Left renal cortex interstitium (tissue), 4 donors: ENCODE measurements around the gene SEMA3E. TPM values are rescaled to one million over a fixed set of nuclear protein-coding genes. Genes with fewer than 3 reads are reported as not detected.

Experiments used
- DNase-seq, 4 donors: peaks; one replicate each; pipeline ENCODE4 v3.0.0-alpha.2; 2013; ENCODE audit warnings: low read depth in 4 of 4, low spot score in 2 of 4, missing footprints in 1 of 4
- polyA plus RNA-seq, 4 donors: library from polyadenylated mRNA; unstranded; fragments of 120-200 nt; gene quantifications; one replicate each; pipeline ENCODE4 v1.2.1, GENCODE V29; 2013; ENCODE audit not compliant: insufficient read length in 4 of 4

SEMA3E gene
- polyA plus RNA-seq, 4 donors = 1.2 to 2.8 (median 2.4) TPM

DNA sequence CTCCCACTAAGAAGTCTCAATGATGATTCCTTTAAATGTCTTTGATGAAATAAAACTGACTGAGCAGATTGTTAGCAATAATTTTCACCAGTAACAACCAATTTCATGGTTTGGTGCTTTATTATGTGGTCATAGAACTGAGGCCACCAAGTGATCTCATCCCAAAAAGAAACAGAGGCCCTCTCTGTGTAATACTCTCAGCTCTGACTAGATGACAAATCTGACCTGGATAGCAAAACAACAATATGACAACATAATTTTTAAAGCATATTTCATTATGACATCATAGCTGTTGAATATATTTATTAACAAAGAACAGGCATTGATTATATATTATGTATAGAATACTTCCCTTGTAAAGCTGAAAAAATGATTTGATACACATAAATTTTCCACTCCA lies 5.9 kb downstream of the SEMA3E start:
- DNase-seq = no peak

DNA sequence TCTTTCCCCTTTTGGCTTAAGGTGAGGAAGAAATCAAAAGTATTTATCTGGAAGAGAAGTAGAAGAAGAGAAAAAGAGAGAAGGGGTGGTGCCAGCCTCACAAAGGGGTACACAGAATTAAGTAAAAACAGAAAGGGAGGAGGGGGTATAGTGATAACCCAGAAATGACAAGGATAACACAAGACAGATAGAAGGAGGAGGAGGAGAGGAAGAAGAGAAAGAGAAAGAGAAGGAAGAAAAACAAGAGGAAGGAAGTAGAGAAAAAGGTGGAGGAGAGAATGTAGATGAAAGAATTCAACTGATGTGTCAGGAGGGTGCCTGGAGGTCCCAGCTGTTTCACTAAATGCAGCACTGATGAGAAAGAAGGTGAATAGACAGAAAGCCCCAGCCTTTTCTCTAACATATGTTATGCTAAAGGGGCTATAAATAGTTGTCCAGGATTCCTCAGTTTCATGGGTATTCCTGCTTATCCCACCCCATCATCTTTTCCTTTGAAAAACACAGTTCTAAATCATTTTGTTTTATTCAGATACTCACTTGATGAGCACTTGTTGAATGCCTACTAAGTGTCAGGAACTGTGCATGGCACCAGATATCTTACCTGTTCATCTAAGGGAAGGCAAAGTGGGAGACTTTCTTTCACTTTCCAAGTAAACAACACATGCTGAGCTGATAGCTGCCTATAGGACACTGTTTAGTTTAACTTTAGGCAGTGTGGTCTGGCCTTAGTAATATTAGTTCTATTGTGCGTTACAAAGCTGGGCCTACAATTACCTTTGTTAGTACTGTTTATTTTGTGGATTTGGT lies 8.0 kb downstream of the SEMA3E start:
- no peak for DNase-seq

DNA sequence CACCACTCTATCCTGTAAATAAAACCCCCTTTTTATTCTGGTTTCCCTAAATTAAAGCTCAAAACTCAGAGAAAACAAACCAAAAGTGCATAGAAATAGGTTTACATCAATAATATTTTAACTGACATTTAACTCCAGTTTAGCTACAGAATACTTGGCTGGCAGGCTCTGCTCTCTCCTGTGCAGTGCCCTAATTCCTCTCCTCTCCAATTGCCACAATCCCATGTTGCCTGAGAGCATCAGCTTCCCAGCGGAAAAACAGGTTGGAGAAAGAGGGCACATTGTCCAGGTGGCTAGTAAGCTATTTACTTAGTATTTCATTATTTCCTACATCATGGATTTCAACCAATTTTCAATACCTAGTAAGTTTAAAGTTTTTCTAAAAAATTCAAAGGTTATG lies 8.7 kb downstream of the SEMA3E start:
- no peak for DNase-seq

DNA sequence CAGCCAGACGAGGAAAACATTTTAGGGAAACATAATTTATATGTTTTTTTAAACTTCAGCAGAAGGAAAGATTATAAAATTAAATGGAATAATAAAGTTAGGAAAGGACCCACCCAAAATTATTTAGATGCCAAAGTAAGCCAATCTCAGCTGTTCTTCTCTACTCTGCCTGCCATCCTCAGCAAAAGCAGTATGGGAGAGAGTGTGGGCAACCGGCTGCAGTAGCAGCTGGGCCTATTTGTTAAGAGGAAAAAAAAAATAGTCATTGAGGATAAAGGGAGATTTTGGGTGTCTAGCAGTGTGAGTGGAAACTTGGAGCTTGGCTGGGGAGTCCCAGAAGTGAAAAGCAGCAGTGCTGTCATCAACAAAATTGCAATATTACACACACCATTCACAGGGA lies 15.4 kb downstream of the SEMA3E start:
- DNase-seq = no peak

DNA sequence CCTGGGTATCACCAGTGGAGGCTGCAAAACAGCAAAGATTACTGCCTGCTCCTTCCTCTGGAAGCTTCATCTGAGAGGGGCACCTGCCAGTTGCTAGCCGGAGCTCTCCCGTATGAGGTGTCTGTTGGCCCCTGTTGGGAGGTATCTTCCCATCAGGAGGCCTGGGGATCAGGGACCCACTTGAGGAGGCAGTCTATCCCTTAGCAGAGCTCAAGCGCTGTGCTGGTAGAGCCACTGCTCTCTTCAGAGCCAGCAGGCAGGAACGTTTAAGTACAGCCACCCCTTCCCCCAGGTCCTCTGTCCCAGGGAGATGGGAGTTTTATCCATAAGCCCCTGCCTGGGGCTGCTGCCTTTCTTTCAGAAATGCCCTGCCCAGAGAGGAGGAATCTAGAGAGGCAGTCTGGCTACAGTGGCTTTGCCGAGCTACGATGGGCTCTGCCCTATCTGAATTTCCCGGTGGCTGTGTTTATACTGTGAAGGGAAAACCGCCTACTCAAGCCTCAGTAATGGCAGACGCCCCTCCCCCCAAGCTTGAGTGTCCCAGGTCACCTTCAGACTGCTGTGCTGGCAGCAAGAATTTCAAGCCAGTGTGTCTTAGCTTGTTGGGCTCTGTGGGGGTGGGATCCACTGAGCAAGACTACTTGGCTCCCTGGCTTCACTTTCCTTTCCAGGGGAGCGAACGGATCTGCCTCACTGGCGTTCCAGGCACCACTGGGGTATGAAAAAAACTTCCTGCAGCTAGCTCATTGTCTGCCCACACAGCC lies 19.6 kb downstream of the SEMA3E start:
- peak in 1 of 4 donors; percentile 5 for DNase-seq

DNA sequence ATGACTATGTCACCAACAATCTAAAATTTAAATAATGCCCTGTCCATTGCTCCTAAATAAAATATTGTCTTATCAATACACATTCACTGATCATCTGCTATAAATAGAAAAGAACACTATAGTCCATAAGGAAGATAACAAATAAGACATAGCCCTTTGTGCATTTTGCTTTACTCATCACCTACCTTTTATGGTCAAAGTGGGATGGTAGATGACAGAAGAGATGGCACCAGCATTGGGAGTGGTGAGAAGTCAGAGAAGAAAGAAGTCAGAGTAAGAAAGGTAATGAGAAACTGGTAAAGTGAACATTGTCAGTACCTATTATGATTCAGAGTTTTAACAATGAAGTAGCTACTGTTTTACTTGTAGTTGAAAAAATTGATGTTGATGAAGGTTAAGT lies 31.1 kb downstream of the SEMA3E start:
- DNase-seq = no peak

DNA sequence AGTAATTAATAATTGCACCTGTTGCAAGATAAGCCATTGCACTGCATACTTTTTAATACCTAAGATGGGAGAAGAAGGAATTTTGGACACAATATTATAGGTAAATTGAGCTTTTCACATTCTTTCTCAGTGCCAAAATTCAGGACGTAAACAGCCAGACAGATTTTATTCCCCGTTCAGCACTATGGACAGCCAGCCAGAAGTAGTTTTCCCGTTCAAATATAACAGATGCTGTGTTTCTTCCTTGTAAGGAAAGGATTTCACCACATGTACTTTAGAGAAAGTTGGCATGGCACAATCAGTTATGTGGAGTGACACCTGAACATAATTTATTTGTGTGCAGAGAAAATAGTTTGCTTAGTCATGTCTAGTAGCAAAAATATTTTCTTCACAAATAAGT lies 34.8 kb downstream of the SEMA3E start:
- DNase-seq = no peak

DNA sequence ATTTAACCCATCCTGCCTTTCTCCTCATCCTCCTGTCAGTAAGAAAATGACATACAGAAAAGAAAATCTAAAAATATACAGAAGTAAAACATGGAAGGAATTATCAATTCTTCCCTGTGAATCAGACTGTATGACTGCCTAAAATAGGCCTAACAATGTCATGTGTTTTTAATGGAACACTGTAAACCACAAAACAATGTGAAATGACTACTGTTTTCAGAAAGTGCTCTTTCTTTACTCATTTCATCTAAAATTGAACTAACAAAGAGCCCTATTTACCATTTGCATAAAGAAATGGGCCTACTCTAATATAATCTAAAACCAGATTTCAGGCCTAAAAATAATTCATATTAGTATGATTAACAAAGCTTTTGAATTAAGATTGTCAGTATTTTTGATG lies 35.7 kb downstream of the SEMA3E start:
- DNase-seq = no peak

DNA sequence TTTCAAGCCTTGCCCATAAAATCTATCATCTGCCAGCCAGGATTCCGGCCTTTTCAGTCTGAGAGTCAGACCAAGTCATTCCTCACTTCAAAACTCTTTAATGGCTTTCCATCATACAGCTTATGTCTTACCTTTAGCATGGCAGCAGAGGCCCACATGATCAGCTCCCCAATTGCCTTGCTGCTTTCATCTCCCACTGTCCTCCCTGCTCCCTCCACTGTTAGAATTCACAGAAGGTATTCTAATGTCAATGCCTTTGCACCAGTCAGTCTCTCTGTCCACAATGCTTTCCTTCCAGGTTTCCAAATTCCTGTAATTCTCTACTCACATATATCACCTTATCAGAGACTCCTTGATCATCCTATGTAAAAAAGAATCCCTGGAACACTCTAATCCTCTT lies 37.2 kb downstream of the SEMA3E start:
- no peak for DNase-seq

DNA sequence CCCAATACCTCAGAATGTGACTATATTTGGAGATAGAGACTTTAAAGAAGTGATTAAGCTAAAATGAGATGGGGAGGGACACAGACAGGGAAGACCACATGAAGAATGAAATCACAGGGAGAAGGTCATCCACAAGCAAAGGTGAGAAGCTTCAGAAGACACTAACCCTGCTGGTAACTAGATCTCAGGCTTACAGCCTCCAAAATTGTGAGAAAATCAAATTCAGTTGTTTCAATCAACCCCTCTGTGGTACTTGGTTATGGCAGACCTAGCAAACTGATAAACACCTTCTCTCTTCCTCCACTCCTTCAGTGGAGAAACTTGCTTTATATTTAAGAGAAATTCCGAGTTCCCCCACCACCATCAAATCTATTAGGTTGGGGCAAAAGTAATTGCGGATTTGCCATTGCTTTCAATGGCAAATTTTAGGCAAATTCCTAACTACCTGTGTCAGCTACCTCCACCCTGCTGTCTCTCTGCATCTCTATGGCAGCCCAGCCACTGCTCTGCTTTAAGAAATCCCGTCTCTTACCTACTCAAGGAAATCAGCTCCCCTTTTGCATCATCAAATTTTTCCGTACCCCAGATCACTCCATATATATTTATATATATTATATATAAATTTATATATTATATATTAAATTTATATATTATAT lies 38.2 kb downstream of the SEMA3E start:
- no peak for DNase-seq

DNA sequence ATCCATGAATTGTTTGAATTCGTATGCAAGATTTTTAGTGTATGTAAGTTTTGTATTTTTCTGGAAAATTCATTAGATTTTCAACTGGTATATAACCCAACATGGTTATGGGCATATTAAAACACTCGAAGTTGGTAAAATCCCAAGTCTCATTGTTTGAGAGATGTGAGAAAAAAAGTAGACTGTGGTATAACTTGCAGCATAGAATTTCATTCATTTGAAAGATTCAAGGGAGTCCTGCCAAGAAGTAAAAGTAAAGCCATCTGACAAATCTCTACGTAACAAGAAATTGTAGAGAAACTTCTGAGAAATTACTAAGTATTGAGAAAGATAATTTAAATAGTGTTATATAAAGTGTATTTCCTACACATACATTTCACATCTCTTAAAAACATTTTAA lies 40.2 kb downstream of the SEMA3E start:
- DNase-seq = no peak

DNA sequence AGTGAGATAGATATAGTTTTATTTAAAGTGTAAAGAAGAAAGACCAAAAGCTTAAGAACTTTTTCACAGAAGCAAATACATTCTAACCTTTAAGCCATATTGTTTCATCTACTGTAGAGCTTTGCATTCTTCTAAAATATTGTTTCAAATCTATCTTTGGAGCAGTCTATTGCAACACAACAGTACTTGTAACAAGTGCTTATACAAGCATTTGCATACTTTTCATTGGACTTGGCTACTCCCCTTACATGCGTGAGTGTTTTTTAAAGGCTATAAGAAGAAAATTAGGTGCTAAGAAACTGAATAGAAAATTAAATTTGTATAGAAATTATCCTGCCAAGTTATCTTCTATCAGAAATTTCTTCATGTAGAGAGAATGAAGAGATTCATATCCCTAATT lies 45.3 kb downstream of the SEMA3E start:
- DNase-seq = no peak

DNA sequence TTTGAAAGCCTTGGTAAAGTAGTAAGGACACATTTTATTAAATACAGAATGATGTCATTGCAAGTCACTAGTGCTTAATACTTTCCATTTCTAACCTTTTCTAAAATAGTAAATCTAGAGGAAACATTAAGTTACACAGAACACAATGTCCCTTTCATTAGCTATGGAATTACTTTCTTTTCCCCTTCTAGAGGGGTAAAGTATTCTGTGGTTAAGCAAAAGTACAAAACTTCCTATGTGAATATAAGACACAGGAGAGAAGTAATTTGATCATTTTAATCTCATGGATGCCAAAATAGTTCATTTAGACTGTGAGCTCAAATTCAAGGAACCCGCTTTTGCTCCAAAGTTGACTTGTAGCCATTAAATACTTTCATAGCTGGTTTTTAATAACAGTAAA lies 49.8 kb downstream of the SEMA3E start:
- DNase-seq = no peak

DNA sequence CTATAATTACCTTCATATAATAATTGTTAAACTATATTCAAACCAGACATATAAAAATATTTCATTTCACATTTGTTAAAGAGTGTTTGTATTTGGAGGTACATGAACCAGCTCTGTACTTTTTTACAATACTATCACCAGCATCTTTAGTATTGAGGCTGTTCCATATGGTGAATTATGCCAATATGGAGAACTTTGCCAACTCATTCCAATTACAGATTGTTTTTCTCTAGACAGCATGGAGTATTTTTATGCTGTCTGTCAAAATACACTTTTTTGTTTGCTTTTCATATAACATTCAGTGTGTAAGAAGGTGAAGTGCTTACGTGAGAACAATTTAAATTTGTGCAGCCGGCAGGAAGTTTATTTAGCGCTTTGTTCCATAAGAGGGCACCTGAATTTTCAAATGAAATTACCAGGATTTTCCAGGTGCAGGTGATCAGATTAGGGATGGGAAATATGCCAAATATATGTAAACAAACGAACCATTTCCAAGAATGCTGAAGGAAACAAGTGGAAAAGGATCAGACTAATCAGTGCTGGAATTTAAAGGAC lies 54.9 kb downstream of the SEMA3E start:
- no peak for DNase-seq

DNA sequence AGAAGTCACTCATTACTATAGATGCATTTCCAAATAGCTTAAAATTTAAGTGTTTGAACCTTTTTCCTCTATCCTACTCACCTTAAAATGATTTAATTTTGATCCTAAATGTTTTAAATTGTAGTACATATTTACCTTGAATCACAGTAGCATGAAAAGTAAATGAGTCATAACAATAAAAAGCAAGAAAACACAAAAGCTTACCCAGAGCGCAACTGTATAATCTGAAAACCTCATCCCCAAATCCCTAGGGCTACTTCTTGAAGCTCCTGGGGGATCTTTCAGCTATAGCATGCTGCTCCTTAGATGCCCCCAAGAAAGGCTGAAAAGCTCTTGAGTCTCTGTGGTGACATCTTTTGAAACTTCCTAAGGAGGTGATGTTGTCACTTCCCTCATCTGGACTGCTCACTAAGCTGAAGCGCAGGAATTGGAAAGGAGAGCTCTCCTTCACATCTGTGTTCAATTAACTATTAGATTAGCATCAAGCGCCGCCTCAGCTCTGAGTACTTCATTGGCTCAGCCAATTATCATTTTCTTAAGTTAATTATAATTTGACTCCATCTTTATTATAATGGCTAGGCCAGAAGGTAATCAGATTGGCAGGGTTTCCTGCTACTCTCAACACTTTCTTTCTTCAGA lies 60.2 kb downstream of the SEMA3E start:
- DNase-seq = no peak

DNA sequence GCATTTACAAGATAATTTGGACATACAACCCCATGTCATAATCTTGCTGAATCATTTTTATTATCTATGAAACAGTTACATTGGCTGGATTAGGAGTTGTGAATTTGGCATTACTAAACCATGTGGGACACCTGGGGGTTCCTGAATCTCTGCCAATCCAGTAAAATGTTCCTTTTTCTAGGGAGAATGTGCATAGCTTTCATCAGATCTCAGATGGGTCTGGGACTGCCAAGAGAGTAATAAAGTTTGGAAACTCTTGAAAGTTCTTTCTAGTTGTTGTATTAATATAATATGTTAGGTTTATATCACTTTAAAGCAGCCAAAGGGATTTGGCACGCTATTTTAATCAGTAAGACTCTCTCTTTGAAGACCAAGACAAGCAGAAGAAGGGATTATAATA lies 62.7 kb downstream of the SEMA3E start:
- DNase-seq = no peak

DNA sequence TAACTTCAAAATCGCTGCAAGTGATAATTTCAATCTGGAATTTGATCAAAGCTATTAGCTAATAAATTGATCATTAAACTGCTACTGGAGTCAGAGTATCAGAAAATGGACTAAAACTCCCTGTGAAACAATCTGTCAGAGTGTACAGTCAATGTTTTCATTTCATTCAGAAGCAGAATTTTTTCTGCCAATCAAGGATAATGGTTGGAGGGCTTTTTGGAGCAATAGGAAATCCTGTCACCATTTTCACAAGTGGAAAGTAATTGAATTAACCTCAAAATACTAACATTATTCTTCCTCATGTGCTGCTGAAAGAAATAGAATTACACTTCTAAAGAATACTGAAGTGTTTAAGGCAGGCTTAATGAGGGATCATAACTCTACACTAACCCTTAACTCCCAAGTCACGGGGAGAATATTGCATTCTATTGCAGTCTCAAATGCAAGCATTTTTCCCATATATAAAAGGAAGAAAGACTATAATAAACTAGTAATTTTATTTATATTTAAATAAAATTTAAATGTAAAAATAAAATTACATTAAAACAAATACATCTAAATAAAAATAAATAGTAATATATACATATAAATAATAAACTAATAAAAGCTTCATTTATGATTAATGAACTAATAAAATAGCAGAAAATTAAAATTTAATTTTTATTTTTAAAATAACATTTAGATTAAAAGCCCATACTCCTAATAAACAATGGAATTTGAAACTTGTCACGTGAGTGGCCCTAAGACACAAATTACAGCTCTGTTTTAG lies 67.1 kb downstream of the SEMA3E start:
- DNase-seq = no peak

DNA sequence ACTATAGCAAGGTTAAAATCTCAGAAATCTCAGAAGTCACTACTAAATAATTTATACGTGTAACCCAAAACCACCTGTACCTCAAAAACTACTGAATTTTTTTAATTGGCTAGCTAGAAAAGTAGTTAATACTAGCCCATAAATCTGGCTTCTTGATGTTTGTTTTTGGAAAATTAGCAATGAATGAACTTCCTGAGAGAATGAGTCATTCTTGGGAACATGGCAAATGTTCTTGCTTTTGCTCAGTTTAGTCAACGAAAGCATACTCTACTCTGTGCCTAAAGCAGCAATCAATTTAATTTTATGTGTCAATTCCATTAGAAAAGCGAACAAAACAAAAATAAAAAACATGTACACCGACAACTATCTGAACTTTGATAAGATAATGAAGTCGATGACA lies 69.2 kb downstream of the SEMA3E start:
- DNase-seq = no peak

DNA sequence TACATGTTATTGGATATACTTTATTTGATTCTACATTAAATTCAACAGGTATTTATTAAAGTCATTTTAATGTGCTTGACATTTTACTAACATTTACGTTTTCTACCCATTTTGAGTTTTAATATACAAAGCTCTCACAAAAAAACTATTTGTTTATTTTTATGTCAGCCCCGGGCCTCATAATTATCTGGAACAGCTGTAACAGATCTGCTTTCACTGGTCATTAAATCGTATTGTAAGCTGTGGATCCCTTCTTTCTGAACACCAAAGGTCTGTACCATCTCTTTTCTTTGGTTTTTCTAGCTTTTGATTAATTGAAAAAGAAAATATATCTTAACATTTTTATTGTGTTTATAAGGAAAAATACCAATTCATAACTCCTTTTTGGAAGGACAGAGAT lies 73.5 kb downstream of the SEMA3E start:
- no peak for DNase-seq

DNA sequence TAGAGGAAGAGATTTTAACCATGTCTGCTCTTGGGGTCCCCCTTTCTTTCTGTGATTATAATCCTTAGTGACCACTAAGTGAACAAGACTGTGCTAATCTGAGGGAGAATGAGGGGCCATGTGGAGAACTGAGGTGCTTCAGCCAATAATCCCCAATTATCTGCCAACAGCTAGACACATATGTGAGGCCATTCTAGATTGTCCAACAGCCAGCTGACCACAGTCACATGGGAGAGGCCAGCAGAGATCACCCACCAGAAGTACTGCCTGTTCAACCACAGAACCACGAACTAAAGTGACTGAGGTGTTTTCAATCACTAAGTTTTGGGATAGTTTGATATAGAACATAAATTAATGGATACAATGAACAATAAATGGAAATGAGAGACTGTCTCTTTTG lies 74.3 kb downstream of the SEMA3E start:
- DNase-seq = no peak
